Prostate gland (tissue), 2 donors: ENCODE results near the gene CHAC2. TPM values are rescaled to one million over a fixed set of nuclear protein-coding genes. Genes with fewer than 3 reads are reported as not detected.

Experiments used
- DNase-seq: peaks from one replicate; pipeline ENCODE4 v3.0.0-alpha.2; 2019; ENCODE audit warnings: low spot score
- H3K27ac ChIP-seq, 2 donors: fragments of 200-600 bp; sonication (generic); 2 replicates each; pipeline ENCODE4 v1.5.1; 2017 to 2019
- H3K27me3 ChIP-seq: fragments of 200-600 bp; sonication (generic); replicated peaks from 2 replicates; pipeline ENCODE4 v1.5.1; 2019; ENCODE audit not compliant: insufficient read depth
- H3K36me3 ChIP-seq, 2 donors: fragments of 200-600 bp; sonication (generic); 1 replicate in 1 of 2; 2 replicates in 1 of 2; pipeline versions ENCODE4 v1.5.1 to v1.8.1; 2017 to 2019
- H3K4me1 ChIP-seq: fragments of 200-600 bp; sonication (generic); replicated peaks from 2 replicates; pipeline ENCODE4 v1.5.1; 2019
- H3K4me3 ChIP-seq, 2 donors: fragments of 200-600 bp; sonication (generic); 2 replicates each; pipeline ENCODE4 v1.5.1; 2017 to 2019
- H3K9me3 ChIP-seq: fragments of 200-600 bp; sonication (generic); 2 replicates; pipeline ENCODE4 v1.5.1; 2017
- CTCF ChIP-seq, 4 experiments: fragments of 200-600 bp in 2 of 4; fragments of 450-650 bp in 2 of 4; sonication (generic) in 2 of 4; IDR thresholded peaks; 1 replicate in 3 of 4; 2 replicates in 1 of 4; pipeline ENCODE4 v1.5.1; 2016 to 2019; ENCODE audit warnings: antibody characterized with exemption in 4 of 4, mild to moderate bottlenecking in 2 of 4, moderate library complexity in 2 of 4
- POLR2A ChIP-seq: fragments of 450-650 bp; IDR thresholded peaks from one replicate; pipeline ENCODE4 v1.6.1; 2016; ENCODE audit warnings: antibody characterized with exemption, mild to moderate bottlenecking
- POLR2AphosphoS5 ChIP-seq: sonication (generic); formaldehyde crosslinking; IDR thresholded peaks from one replicate; pipeline ENCODE4 v1.6.1; 2017; ENCODE audit warnings: antibody characterized with exemption
- WGBS: methylation state at CpG from one replicate; pipeline ENCODE4 v1.1.5; 2018; 5-methylcytosine and 5-hydroxymethylcytosine counted together
- intact Hi-C: fragments of 100-400 bp; cut with DNase I; formaldehyde crosslinking; loops from one replicate; pipeline ENCODE4 v1.14.2; 2022
- total RNA-seq, 2 donors: library from RNA; depleted of rRNA; stranded (reverse); fragments of >200 nt; gene quantifications; one replicate each; pipeline ENCODE4 v1.1.0, GENCODE V29; 2016

Gene CHAC2
- total RNA-seq, 2 donors from 2014 or later: 1.4 to 3.0 TPM

DNA sequence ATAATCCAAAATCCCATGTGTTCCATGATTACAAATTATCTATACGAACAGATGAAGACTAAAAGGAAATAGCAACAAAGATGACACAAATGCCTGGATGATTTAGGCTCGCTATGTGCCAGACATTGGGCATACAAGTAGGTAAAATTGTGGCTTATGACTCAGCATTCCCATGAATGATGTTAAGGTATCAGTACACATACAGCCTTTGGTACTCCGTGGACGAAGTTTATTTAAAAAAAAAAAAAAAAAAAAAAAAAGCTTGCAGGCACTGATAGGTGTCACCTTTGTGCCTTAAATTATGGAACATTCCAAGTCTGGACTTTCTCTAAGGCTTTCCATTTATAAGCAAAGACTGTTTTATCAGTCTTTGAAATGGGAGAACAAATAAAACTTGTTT is 2.7 kb downstream of the CHAC2 start:
- 93% methylated on average over 4 of the region's 4 CpGs for WGBS

GRCh38 chr2:53777134-53777533 is 9.5 kb downstream of the CHAC2 start:
- 50% methylated on average over 1 of the region's 1 CpG for WGBS

More for the DNA sequence above, 2.7 kb downstream of the CHAC2 start:
- H3K4me3 ChIP-seq: no peak overlapping the region
- no peaks in the 10 kb centered on the region for H3K27me3 ChIP-seq
- H3K9me3 ChIP-seq: no peaks in the 10 kb centered on the region
- H3K36me3 ChIP-seq: no peaks in the 10 kb centered on the region
- H3K4me1 ChIP-seq: no peaks in the 10 kb centered on the region
- intact Hi-C loops: no loop called here
- no peak overlapping the region for H3K27ac ChIP-seq
- TF ChIP-seq CTCF (IDR thresholded peaks at IDR 0.05) (no peak), POLR2AphosphoS5 (no peak), POLR2A (no peak)
- DNase-seq: no peak

DNA sequence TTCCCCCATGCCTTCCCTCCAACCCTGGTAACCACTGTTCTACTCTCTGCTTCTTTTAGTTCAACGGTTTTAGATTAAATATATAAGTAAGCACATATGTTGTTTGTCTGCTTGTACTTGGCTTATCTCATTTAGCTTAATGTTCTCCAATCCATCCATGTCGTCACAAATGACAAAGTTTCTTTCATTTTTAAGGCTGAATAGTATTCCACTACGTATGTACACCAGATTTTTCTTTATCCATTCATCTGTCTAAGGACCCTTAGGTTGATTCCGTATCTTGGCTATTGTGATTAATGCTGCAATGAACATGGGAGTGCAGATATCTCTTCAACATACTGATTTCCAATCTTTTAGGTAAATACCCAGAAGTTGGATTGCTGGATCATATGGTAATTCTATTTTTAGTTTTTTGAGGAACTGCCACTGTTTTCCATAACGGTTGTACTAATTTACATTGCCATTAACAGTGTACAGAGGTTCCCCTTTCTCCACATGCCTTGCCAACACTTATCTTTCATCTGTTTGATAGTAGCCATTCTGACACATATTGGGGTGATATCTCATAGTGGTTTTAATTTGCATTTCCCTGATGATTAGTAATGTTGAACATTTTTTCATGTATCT is 11.0 kb downstream of the CHAC2 start:
- H3K27me3 ChIP-seq: no peaks in the 10 kb centered on the region
- no peak overlapping the region for H3K27ac ChIP-seq
- DNase-seq: no peak
- intact Hi-C loops: no loop called here
- H3K36me3 ChIP-seq: no peaks in the 10 kb centered on the region
- H3K4me1 ChIP-seq: no peaks in the 10 kb centered on the region
- no peaks in the 10 kb centered on the region for H3K9me3 ChIP-seq
- TF ChIP-seq POLR2AphosphoS5 (no peak), POLR2A (no peak), CTCF (IDR thresholded peaks at IDR 0.05) (no peak)
- H3K4me3 ChIP-seq: no peak overlapping the region
- WGBS: 86% methylated on average over 5 of the region's 5 CpGs

More at GRCh38 chr2:53777134-53777533, 9.5 kb downstream of the CHAC2 start:
- Histone ChIP-seq H3K27ac (no peak overlapping the region), H3K4me1 (no peaks in the 10 kb centered on the region), H3K36me3 (no peaks in the 10 kb centered on the region), H3K27me3 (no peaks in the 10 kb centered on the region), H3K4me3 (no peak overlapping the region), H3K9me3 (no peaks in the 10 kb centered on the region)
- DNase-seq: no peak
- TF ChIP-seq POLR2AphosphoS5 (no peak), POLR2A (no peak), CTCF (IDR thresholded peaks at IDR 0.05) (no peak)
- intact Hi-C loops: no loop called here

- H3K27me3 ChIP-seq: no peaks in the 10 kb centered on the region
- 92% methylated on average over 4 of the region's 4 CpGs for WGBS
- H3K4me1 ChIP-seq: peaks cover 5% of the 10 kb centered on the region
- H3K9me3 ChIP-seq: no peaks in the 10 kb centered on the region
- TF ChIP-seq POLR2A: no peak
- TF ChIP-seq POLR2AphosphoS5: no peak
- no peak for TF ChIP-seq CTCF (IDR thresholded peaks at IDR 0.05)
- intact Hi-C loops: no loop called here
- H3K27ac ChIP-seq: no peak overlapping the region
- no peak for DNase-seq
- no peak overlapping the region for H3K4me3 ChIP-seq
- no peaks in the 10 kb centered on the region for H3K36me3 ChIP-seq
These were observed 12.5 kb downstream of the CHAC2 start for GRCh38 chr2:53780056-53780455.

DNA sequence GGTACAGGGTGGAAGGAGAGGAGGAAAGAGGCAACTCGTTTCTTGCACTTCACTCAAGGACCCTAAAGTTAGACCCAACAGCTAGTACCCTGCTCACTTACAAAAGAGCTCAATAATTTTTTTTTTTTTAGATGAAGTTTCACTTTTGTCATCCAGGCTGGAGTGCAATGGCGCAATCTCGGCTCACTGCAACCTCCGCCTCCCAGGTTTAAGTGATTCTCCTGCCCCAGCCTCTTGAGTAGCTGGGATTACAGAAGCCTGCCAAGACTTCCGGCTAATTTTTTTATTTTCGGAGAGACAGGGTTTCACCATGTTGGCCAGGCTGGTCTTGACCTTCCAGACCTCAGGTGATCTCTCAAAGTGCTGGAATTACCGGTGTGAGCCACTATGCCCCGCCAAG is 15.1 kb downstream of the CHAC2 start:
- no peaks in the 10 kb centered on the region for H3K27me3 ChIP-seq
- no peaks in the 10 kb centered on the region for H3K36me3 ChIP-seq
- peaks cover 5% of the 10 kb centered on the region for H3K4me1 ChIP-seq
- DNase-seq: no peak
- no peak overlapping the region for H3K4me3 ChIP-seq
- H3K9me3 ChIP-seq: no peaks in the 10 kb centered on the region
- 80% methylated on average over 8 of the region's 8 CpGs for WGBS
- no peak overlapping the region for H3K27ac ChIP-seq
- intact Hi-C loops: no loop called here
- TF ChIP-seq POLR2AphosphoS5 (no peak), POLR2A (no peak), CTCF (IDR thresholded peaks at IDR 0.05) (no peak)
